ENCODE data around the gene HCN2. TPM values are rescaled to one million over a fixed set of nuclear protein-coding genes. Genes with fewer than 3 reads are reported as not detected.

Gene HCN2
- total RNA-seq, 2 donors from 2014 or later, result 1.1 to 3.0 TPM

DNA sequence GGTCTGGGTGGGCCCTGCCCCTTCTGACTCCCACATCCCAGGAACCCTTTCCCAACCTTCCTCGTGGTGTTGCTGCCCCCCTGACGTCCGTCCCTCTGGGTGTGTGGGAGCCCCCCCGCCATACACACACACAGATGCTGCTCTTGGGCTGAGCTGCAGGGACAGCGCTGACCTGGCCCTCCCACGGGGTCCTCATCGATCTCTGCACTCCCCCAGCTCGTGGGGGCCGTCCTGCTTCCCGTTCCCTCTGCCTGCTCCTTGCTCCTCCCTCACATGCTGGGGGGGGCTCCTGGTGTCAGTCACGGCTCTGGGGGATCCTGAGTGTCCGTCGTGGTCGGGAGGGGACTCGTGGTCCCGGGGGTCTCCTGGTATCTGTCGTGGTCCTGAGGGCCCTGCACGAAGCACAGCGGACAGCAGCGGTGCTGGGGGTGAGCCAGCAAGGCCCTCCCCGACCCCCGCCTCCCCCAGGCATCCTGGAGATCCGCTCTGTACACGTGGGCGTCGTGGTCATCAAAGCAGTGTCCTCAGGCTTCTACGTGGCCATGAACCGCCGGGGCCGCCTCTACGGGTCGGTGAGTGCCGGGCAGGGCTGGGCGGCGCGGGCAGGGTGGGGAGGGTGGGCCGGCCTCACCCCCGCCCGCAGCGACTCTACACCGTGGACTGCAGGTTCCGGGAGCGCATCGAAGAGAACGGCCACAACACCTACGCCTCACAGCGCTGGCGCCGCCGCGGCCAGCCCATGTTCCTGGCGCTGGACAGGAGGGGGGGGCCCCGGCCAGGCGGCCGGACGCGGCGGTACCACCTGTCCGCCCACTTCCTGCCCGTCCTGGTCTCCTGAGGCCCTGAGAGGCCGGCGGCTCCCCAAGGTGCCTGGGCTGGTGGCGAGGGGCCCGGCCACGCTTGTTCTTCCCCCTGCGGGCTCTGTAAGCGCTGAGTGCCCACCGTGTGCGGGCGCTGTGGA, 53.4 kb downstream of the HCN2 start:
- Mint-ChIP-seq H3K4me1 (peaks cover 8% of the 10 kb centered on the region), H3K4me3 (no peak overlapping the region), H3K27ac (no peak overlapping the region), H3K27me3 (no peaks in the 10 kb centered on the region), H3K36me3 (ENCODE audit: low read depth) (no peaks in the 10 kb centered on the region)
- no peak for DNase-seq
- no peak for ATAC-seq
- H3K9me3 ChIP-seq (ENCODE audit: control insufficient read depth, low read length, poor library complexity, severe bottlenecking), result no peaks in the 10 kb centered on the region

GRCh38 chr19:643736-644135, 54.1 kb downstream of the HCN2 start:
- Mint-ChIP-seq H3K36me3 (ENCODE audit: low read depth) (no peaks in the 10 kb centered on the region), H3K27me3 (no peaks in the 10 kb centered on the region), H3K4me1 (peaks cover 8% of the 10 kb centered on the region), H3K4me3 (no peak overlapping the region), H3K27ac (peak overlapping the region; percentile 49)
- no peaks in the 10 kb centered on the region for H3K9me3 ChIP-seq (ENCODE audit: control insufficient read depth, low read length, poor library complexity, severe bottlenecking)
- no peak for ATAC-seq
- DNase-seq, result no peak

- no peaks in the 10 kb centered on the region for H3K9me3 ChIP-seq (ENCODE audit: control insufficient read depth, low read length, poor library complexity, severe bottlenecking)
- Mint-ChIP-seq H3K4me1 (peaks cover 3% of the 10 kb centered on the region), H3K27me3 (no peaks in the 10 kb centered on the region), H3K4me3 (no peak overlapping the region), H3K27ac (peak overlapping the region; percentile 49), H3K36me3 (ENCODE audit: low read depth) (no peaks in the 10 kb centered on the region)
- DNase-seq (no peak), ATAC-seq (no peak)
These were observed 54.7 kb downstream of the HCN2 start for GRCh38 chr19:644363-644762.

GRCh38 chr19:644789-645188, 55.1 kb downstream of the HCN2 start:
- no peaks in the 10 kb centered on the region for H3K36me3 Mint-ChIP-seq (ENCODE audit: low read depth)
- H3K27ac Mint-ChIP-seq, result no peak overlapping the region
- H3K4me3 Mint-ChIP-seq, result no peak overlapping the region
- H3K4me1 Mint-ChIP-seq, result peaks cover 2% of the 10 kb centered on the region
- ATAC-seq (no peak), DNase-seq (no peak)
- no peaks in the 10 kb centered on the region for H3K27me3 Mint-ChIP-seq
- no peaks in the 10 kb centered on the region for H3K9me3 ChIP-seq (ENCODE audit: control insufficient read depth, low read length, poor library complexity, severe bottlenecking)

- no peak overlapping the region for H3K4me3 Mint-ChIP-seq
- peaks cover 2% of the 10 kb centered on the region for H3K4me1 Mint-ChIP-seq
- peak overlapping the region; percentile 74 for H3K27ac Mint-ChIP-seq
- no peaks in the 10 kb centered on the region for H3K27me3 Mint-ChIP-seq
- no peaks in the 10 kb centered on the region for H3K9me3 ChIP-seq (ENCODE audit: control insufficient read depth, low read length, poor library complexity, severe bottlenecking)
- ATAC-seq (peak; percentile 3), DNase-seq (no peak)
- no peaks in the 10 kb centered on the region for H3K36me3 Mint-ChIP-seq (ENCODE audit: low read depth)
These were observed 56.5 kb downstream of the HCN2 start for GRCh38 chr19:645912-646778.

GRCh38 chr19:646779-647565, 57.3 kb downstream of the HCN2 start:
- no peak overlapping the region for H3K27ac Mint-ChIP-seq
- DNase-seq (no peak), ATAC-seq (no peak)
- H3K9me3 ChIP-seq (ENCODE audit: control insufficient read depth, low read length, poor library complexity, severe bottlenecking), result no peaks in the 10 kb centered on the region
- no peaks in the 10 kb centered on the region for H3K27me3 Mint-ChIP-seq
- H3K4me3 Mint-ChIP-seq, result no peak overlapping the region
- no peaks in the 10 kb centered on the region for H3K36me3 Mint-ChIP-seq (ENCODE audit: low read depth)
- peaks cover 2% of the 10 kb centered on the region for H3K4me1 Mint-ChIP-seq

- ATAC-seq, result no peak
- H3K9me3 ChIP-seq (ENCODE audit: control insufficient read depth, low read length, poor library complexity, severe bottlenecking), result no peaks in the 10 kb centered on the region
- no peak overlapping the region for H3K4me3 Mint-ChIP-seq
- no peak overlapping the region for H3K27ac Mint-ChIP-seq
- DNase-seq, result no peak
- no peaks in the 10 kb centered on the region for H3K36me3 Mint-ChIP-seq (ENCODE audit: low read depth)
- no peaks in the 10 kb centered on the region for H3K27me3 Mint-ChIP-seq
- H3K4me1 Mint-ChIP-seq, result peaks cover 2% of the 10 kb centered on the region
These were observed 58.0 kb downstream of the HCN2 start for GRCh38 chr19:647566-648284.

DNA sequence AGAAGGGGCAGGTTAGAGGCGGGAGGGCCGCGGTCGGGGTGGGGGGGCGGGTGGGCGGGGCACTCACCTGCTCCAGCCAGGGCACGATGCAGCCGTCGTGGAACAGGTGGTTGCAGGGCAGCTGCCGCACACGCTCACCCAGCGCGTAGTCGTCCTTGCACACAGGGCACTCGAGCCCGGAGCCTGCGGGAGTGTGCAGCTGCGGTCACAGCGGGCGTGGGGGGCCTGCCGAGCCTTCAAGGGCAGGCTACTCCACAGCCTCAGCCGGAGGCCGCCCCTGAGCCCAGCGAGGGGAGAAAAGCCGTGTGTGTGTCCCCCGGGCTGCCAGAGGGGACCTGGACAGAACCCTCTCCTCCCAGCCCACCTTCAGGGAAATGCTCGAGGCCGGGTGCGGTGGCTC, 58.6 kb downstream of the HCN2 start:
- ATAC-seq, result no peak
- Mint-ChIP-seq H3K4me1 (peaks cover 2% of the 10 kb centered on the region), H3K4me3 (no peak overlapping the region), H3K27me3 (no peaks in the 10 kb centered on the region), H3K27ac (no peak overlapping the region), H3K36me3 (ENCODE audit: low read depth) (no peaks in the 10 kb centered on the region)
- no peak for DNase-seq
- no peaks in the 10 kb centered on the region for H3K9me3 ChIP-seq (ENCODE audit: control insufficient read depth, low read length, poor library complexity, severe bottlenecking)

DNA sequence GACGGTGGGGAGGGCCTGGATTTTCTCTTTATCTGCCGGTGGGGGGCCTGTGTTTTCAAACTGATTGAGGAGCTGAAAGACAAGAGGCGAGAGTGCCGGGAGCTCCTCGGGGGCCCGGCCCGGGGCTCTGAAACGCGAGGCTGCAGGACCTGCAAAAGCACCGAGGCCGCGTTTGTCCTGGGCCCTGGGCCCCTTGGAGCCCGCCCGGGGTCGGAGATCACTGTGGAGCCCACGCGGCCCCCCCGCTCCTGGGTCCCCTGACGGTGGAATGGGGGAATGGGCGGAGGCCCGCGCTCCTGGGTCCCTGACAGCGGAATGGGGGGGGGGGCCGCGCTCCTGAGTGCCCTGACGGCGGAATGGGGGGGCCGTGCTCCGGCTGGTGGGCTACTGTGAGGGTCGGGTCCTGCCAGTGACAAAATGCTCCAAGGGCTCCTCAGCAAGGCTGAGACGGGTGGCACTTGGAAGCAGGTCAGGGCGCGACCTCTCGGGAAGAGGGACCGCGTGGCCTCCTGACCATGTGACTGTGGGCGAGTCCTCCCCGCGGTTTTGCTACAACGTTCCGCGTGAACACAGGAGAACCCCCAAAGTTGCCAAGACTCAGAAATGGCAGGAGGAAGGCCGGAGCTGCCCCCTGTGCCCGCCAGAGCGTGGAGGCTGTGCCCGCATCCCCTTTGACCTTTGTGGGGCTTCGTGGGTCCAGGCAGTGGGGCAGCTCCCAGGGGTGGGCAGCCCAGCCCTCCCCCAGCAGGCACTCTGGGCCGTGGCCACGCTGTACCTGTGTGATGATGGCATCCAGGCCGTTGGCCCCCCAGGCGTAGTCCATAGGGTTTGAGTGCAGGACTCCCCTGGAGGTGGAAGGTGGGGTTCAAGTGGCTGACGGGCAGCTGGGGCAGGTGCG, 59.5 kb downstream of the HCN2 start:
- no peaks in the 10 kb centered on the region for H3K27me3 Mint-ChIP-seq
- H3K9me3 ChIP-seq (ENCODE audit: control insufficient read depth, low read length, poor library complexity, severe bottlenecking), result no peaks in the 10 kb centered on the region
- no peak overlapping the region for H3K27ac Mint-ChIP-seq
- DNase-seq (no peak), ATAC-seq (no peak)
- H3K36me3 Mint-ChIP-seq (ENCODE audit: low read depth), result no peaks in the 10 kb centered on the region
- H3K4me3 Mint-ChIP-seq, result no peak overlapping the region
- H3K4me1 Mint-ChIP-seq, result peaks cover 7% of the 10 kb centered on the region

DNA sequence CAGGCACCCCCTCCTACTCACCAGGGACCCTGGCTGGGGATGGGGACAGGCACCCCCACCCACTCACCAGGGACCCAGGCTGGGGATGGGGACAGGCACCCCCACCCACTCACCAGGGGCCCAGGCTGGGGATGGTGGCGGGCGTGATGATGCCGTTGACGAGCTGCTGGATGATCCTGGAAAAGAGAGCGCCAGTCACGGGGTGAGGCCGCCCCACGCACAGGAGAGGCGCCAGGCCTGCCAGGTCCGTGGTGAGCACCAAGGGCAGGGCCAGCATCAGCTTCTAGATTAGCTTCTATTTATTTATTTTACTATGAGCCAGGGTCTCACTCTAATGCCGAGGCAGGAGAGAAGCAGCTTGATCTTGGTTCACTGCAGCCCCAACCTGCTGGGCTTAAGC, 60.4 kb downstream of the HCN2 start:
- Mint-ChIP-seq H3K4me1 (peaks cover 13% of the 10 kb centered on the region), H3K27me3 (no peaks in the 10 kb centered on the region), H3K36me3 (ENCODE audit: low read depth) (no peaks in the 10 kb centered on the region), H3K4me3 (no peak overlapping the region), H3K27ac (no peak overlapping the region)
- no peak for DNase-seq
- ATAC-seq, result no peak
- H3K9me3 ChIP-seq (ENCODE audit: control insufficient read depth, low read length, poor library complexity, severe bottlenecking), result no peaks in the 10 kb centered on the region

DNA sequence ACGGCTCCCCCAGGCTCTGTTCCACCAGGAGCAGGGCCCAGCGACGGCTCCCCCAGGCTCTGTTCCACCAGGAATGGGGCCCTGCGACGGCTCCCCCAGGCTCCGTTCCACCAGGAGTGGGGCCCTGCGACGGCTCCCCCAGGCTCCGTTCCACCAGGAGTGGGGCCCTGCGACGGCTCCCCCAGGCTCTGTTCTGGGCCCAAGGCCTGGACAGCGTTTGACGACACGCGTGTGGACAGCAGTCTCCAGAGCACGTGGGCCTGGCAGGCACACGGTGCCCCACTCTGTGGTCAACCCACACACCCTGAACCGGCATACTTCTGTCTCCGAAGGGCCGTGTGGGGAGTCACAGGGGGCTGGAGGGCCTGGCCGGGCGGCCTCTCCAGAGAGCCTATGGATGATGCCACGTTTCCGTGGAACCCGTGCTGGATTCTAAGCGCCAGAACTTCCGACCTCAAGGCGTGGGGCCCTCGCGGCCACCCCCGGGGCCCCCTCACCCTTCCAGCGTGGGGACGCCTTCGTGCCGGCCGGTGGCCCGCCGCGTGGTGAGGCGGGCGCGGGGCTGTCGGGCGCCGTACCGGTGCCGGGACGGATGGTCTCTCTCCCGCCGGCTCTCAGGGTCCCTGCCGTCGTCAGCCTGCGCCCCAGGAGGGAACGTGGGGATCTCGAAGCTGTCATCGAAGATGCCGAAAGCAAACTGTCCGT, 61.6 kb downstream of the HCN2 start:
- ATAC-seq (no peak), DNase-seq (no peak)
- H3K27me3 Mint-ChIP-seq, result no peaks in the 10 kb centered on the region
- no peak overlapping the region for H3K4me3 Mint-ChIP-seq
- no peak overlapping the region for H3K27ac Mint-ChIP-seq
- no peaks in the 10 kb centered on the region for H3K9me3 ChIP-seq (ENCODE audit: control insufficient read depth, low read length, poor library complexity, severe bottlenecking)
- no peaks in the 10 kb centered on the region for H3K36me3 Mint-ChIP-seq (ENCODE audit: low read depth)
- peaks cover 21% of the 10 kb centered on the region for H3K4me1 Mint-ChIP-seq

Measured in T-helper 17 cell (primary cell).